Mucosa of stomach (tissue), 1 donor: ENCODE data around the gene MAN1C1.
"Not testable (repeated sequence)": the region's sequence is repeated elsewhere in the genome, so short reads cannot be mapped to it uniquely, and the experiment has no call there.

Experiments used
- H3K27me3 ChIP-seq: one replicate; pipeline ENCODE4 v1.7.0; 2013; ENCODE audit warnings: mild to moderate bottlenecking, low read length; ENCODE audit not compliant: control insufficient read depth, insufficient read depth
- H3K36me3 ChIP-seq: one replicate; pipeline ENCODE4 v1.7.0; 2013; ENCODE audit warnings: low read length; ENCODE audit not compliant: control insufficient read depth, insufficient read depth
- H3K4me1 ChIP-seq: one replicate; pipeline ENCODE4 v1.7.0; 2013; ENCODE audit warnings: mild to moderate bottlenecking, low read length; ENCODE audit not compliant: control insufficient read depth, insufficient read depth
- H3K4me3 ChIP-seq: one replicate; pipeline ENCODE4 v1.7.0; 2013; ENCODE audit warnings: low read length
- H3K9ac ChIP-seq: one replicate; pipeline ENCODE4 v1.7.0; 2013; ENCODE audit warnings: mild to moderate bottlenecking, low read length, moderate library complexity
- H3K9me3 ChIP-seq: one replicate; pipeline ENCODE4 v1.7.0; 2013; ENCODE audit warnings: mild to moderate bottlenecking, low read length, moderate library complexity; ENCODE audit not compliant: control insufficient read depth
- donor health status: Pancreatic carcinoma.

The MAN1C1 gene

GRCh38 chr1:25573961-25574360 lies 42.6 kb upstream of the MAN1C1 start:
- Histone ChIP-seq H3K4me3 (no peak overlapping the region), H3K9me3 (no peaks in the 10 kb centered on the region), H3K9ac (no peak overlapping the region), H3K4me1 (peaks cover 20% of the 10 kb centered on the region), H3K27me3 (peaks cover 4% of the 10 kb centered on the region), H3K36me3 (no peaks in the 10 kb centered on the region)

DNA sequence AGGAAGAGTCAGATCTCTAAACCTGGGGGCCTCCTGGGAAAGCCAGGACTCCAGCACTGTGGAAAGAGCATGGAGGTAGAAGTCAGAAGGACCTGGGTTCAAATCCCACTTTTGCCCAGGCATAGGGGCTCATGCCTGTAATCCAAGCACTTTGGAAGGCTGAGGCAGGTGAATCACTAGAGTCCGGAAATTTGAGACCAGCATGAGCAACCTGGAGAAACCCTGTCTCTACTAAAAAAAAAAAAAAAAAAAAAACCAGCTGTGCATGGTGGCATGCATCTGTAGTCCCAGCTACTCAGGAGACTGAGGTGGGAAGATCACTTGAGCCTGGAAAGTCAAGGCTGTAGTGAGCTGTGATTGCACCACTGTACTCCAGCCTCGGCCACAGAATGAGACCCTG lies 41.4 kb upstream of the MAN1C1 start:
- Histone ChIP-seq H3K4me1 (peaks cover 17% of the 10 kb centered on the region), H3K36me3 (no peaks in the 10 kb centered on the region), H3K9me3 (no peaks in the 10 kb centered on the region), H3K4me3 (no peak overlapping the region), H3K27me3 (peaks cover 4% of the 10 kb centered on the region), H3K9ac (no peak overlapping the region)

DNA sequence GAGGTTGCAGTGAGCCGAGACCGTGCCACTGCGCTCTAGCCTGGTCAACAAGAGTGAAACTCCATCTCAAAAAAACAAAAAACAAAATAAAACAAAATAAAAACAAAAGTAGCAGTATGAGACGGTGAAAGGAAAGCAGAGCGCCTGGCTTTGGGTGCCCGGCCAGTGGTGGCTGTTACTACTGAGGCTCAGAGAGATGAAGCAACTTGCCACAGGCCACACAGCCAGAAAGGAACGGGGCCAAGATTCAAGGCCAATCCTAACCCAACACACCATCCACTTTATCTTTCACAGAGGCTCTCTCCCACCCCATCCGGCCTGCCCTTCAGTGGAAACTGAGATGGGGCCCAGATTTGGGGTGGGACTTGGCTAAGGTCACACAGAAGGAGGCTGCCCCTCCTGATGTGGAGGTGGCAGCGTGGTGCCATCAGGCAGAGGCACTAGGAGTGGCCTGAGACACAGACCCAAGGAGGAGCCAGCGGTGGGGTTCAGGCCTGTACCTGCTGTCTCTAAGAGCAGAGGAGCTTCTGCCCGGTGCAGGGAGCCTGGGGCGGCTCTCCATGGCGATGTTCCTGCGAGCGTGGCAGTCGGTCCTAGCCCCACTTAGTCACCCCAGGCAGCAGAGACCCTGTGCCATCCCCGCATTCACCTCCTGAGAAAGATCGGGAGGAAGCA lies 40.0 kb upstream of the MAN1C1 start:
- Histone ChIP-seq H3K9me3 (no peaks in the 10 kb centered on the region), H3K36me3 (no peaks in the 10 kb centered on the region), H3K27me3 (peaks cover 4% of the 10 kb centered on the region), H3K9ac (no peak overlapping the region), H3K4me3 (no peak overlapping the region), H3K4me1 (peaks cover 17% of the 10 kb centered on the region)

- peaks cover 16% of the 10 kb centered on the region for H3K4me1 ChIP-seq
- H3K36me3 ChIP-seq = no peaks in the 10 kb centered on the region
- peaks cover 4% of the 10 kb centered on the region for H3K27me3 ChIP-seq
- H3K4me3 ChIP-seq = no peak overlapping the region
- no peak overlapping the region for H3K9ac ChIP-seq
- no peaks in the 10 kb centered on the region for H3K9me3 ChIP-seq
These were observed 39.3 kb upstream of the MAN1C1 start for GRCh38 chr1:25577134-25577920.

DNA sequence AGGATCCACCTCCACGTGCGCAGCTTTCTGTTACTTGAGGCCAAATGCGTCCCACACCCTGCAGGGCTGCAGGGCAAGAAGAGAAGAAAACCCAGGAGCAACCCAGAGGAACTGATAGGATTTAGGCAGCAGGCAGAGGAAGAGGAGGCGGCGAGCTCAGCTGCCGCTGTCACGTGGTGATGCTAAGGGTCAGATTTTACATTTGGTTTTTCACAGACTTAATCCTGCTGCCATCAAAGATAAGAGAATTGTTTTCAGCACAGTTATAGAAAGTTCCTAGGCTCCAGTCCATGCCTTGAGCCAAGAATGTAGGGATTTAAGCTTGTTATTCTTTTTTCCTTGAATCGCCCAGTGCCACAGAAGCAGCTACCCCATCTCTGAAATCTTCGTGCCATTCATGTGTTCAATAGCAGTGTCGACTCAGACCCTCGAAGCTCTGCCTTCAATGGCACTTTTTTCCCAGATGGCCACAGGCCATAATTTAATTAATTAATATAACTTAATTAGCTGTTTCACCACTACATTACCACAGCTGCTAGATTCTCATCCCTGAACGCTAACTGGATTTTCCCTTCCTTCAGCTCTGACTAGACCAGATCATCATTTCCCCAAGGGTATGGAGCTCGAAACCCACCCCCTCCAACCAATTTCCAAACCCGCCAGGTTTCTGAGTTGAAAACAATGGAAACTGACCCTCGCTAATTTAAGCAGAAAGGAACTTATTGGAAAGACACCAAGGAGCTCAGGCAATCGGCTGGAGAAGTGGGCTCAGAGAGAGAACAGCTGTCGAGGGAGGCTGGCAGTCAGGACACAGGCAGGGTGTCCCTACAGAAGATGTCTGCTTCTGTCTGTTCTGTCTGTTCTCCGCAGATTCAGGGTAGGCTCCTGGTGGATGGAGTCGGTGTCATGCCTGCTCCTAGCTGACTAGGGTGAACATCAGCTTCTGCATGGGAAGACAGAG lies 37.0 kb upstream of the MAN1C1 start:
- no peaks in the 10 kb centered on the region for H3K27me3 ChIP-seq
- no peaks in the 10 kb centered on the region for H3K9me3 ChIP-seq
- no peaks in the 10 kb centered on the region for H3K4me1 ChIP-seq
- no peaks in the 10 kb centered on the region for H3K36me3 ChIP-seq
- H3K4me3 ChIP-seq = no peak overlapping the region
- H3K9ac ChIP-seq = no peak overlapping the region

GRCh38 chr1:25580927-25581326 lies 35.7 kb upstream of the MAN1C1 start:
- Histone ChIP-seq H3K9ac (no peak overlapping the region), H3K9me3 (no peaks in the 10 kb centered on the region), H3K4me1 (no peaks in the 10 kb centered on the region), H3K4me3 (no peak overlapping the region), H3K27me3 (no peaks in the 10 kb centered on the region), H3K36me3 (no peaks in the 10 kb centered on the region)

GRCh38 chr1:25581764-25582163 lies 34.8 kb upstream of the MAN1C1 start:
- no peaks in the 10 kb centered on the region for H3K4me1 ChIP-seq
- no peak overlapping the region for H3K9ac ChIP-seq
- no peaks in the 10 kb centered on the region for H3K9me3 ChIP-seq
- no peak overlapping the region for H3K4me3 ChIP-seq
- H3K27me3 ChIP-seq = no peaks in the 10 kb centered on the region
- H3K36me3 ChIP-seq = no peaks in the 10 kb centered on the region

GRCh38 chr1:25583519-25584370 lies 32.8 kb upstream of the MAN1C1 start:
- Histone ChIP-seq H3K36me3 (no peaks in the 10 kb centered on the region), H3K27me3 (no peaks in the 10 kb centered on the region), H3K4me1 (no peaks in the 10 kb centered on the region), H3K9me3 (no peaks in the 10 kb centered on the region), H3K4me3 (no peak overlapping the region), H3K9ac (no peak overlapping the region)

DNA sequence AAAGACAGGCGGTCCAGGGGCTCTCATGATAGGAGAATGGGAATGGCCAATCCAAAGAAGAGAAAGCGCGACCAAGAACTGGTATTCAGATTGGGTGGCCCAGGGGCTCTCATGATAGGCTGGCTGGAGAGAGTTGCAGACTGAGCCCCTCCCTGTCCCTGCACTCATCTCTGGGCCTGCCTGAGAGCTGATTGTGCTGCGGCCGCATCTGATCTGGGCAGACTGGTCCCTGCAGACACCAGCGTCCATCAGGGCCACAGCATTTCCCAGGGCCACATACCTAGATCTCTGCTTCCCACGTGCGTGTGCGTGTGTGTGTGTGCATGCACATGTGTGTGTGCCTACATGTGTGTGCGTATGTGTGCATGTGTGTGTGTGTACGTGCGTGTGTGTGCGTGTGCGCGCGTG lies 30.4 kb upstream of the MAN1C1 start:
- Histone ChIP-seq H3K4me3 (no peak overlapping the region), H3K27me3 (no peaks in the 10 kb centered on the region), H3K4me1 (peaks cover 8% of the 10 kb centered on the region), H3K36me3 (no peaks in the 10 kb centered on the region), H3K9ac (no peak overlapping the region), H3K9me3 (no peaks in the 10 kb centered on the region)

DNA sequence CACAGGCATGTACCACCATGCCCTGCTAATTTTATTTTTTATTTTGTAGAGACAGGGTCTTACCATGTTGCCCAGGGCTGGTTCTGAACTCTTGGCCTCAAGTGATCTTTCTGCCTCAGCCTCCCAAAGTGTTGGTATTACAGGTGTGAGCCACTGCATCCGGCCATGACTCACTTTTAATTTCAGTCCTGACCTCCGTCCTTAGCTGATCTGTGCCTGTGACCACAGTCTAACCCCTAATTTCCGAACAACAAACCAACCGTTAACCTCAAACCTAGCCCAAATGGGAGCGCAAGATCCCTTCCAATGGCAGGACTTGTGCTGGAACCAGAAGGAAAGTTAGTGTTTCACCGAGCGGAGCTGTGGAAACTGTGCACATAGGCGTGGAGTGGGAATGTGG lies 29.3 kb upstream of the MAN1C1 start:
- Histone ChIP-seq H3K9ac (no peak overlapping the region), H3K4me1 (peaks cover 8% of the 10 kb centered on the region), H3K9me3 (no peaks in the 10 kb centered on the region), H3K36me3 (no peaks in the 10 kb centered on the region), H3K27me3 (no peaks in the 10 kb centered on the region), H3K4me3 (no peak overlapping the region)

- not testable (repeated sequence) for H3K27me3 ChIP-seq, H3K9me3 ChIP-seq, H3K9ac ChIP-seq, H3K36me3 ChIP-seq, H3K4me3 ChIP-seq, H3K4me1 ChIP-seq
These were observed 28.4 kb upstream of the MAN1C1 start for GRCh38 chr1:25588224-25588623.
